GM20000 (cell line): Measurements from ENCODE around the gene PLXNA1.
A peak's percentile ranks its signal among the peaks of the same experiment; 100 is the strongest.

Experiments used
- DNase-seq: peaks from one replicate; pipeline ENCODE4 v3.0.0; 2012; ENCODE audit warnings: low spot score
- TF ChIP-seq, protein P1 (sequence below): IDR thresholded peaks from 2 replicates; pipeline ENCODE4 v1.5.1; 2012; ENCODE audit warnings: mild to moderate bottlenecking, control low read depth; ENCODE audit errors: extremely low read depth, missing control alignments

PLXNA1 gene

DNA sequence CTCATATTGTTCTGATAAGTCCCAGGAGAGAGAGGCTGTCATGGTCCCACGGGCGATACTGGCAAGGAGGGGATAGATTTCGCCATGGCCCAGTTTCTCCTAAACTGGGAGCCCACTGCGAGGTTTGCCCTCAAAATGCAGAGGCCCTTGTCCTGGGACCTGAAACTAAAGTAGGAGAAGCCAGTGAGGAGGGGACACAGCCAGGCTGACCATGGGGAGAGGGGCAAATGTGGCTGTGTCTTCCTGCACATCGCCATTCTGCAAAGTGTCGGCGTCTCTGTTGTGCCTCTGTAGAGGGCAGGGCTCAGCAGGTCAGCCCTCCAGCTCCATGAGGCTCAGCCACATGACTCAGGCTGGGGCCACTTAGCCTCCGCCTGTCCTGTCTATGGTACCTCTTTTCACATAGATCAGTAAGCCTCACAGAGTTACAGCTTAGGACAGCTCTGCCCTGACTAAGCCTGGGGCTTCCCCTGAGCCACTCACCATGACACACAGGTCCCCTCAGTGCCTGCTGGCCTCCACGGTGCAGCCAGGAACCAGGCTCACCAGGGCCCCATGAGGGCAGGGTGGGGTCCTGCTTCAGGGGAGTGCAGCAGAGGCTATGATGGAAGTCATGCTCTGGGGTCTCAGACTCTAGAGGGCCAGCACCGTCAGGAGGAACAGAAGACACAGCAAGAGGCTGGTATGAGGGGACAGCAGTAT is 28.6 kb upstream of the PLXNA1 start:
- peak; percentile 62 for DNase-seq
- TF ChIP-seq, protein P1, sequence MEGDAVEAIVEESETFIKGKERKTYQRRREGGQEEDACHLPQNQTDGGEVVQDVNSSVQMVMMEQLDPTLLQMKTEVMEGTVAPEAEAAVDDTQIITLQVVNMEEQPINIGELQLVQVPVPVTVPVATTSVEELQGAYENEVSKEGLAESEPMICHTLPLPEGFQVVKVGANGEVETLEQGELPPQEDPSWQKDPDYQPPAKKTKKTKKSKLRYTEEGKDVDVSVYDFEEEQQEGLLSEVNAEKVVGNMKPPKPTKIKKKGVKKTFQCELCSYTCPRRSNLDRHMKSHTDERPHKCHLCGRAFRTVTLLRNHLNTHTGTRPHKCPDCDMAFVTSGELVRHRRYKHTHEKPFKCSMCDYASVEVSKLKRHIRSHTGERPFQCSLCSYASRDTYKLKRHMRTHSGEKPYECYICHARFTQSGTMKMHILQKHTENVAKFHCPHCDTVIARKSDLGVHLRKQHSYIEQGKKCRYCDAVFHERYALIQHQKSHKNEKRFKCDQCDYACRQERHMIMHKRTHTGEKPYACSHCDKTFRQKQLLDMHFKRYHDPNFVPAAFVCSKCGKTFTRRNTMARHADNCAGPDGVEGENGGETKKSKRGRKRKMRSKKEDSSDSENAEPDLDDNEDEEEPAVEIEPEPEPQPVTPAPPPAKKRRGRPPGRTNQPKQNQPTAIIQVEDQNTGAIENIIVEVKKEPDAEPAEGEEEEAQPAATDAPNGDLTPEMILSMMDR = no peak

DNA sequence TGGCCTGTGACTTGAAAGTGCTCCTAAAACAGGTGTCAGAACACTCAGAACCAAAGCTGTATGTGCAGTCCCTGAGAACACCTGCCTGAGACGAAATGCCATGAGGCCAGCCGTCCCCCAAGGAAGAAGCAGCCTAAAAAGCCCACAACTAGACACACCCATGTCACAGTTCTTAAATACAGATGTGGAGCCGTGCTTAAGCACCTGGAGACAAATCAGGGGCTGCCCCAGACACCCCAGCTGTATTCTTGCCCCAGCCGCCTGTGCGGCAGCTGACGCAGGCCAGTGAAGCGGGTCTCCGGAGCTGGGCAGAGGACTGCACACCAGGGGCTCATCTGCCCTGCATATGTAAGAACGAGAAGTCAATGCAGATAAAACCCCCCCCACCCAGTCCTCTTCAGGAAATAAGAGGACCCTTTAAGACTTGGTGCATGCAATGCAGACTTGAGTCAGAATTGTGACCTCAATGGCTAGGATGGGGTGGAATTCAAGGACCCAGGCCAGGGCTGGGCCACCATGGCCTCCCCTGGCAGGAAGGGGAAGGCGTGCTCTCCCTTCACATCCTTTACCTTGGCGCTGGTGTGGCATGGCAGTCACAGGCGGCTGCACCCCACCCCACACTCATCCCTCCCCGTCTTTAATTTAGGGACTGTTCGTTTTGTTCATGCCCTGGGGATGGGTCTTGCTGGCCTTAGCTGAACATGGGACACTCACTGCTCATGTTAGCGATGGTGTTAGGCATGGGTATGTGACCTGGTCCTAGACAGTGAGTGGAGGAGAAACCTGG is 27.7 kb upstream of the PLXNA1 start:
- TF ChIP-seq, protein P1 = no peak
- peak; percentile 64 for DNase-seq

DNA sequence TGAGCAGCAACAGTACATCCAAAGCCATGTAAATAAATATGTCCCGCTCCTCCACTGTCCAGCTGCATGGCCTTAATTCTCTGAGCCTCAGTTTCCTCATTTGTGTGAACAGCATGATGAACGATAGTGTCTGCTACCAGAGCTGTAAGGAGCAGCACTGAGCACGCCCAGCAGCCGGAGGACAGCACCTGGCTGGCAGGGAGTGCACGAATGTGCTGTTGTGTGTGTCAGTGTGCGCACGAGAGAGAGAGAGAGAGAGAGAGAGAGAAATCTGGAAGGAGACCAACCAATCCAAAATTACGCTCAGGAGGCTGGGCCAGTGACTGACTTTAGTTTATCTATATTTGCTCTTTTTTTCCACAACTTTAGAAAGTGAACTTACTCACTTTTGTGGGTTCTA is 26.6 kb upstream of the PLXNA1 start:
- no peak for DNase-seq

DNA sequence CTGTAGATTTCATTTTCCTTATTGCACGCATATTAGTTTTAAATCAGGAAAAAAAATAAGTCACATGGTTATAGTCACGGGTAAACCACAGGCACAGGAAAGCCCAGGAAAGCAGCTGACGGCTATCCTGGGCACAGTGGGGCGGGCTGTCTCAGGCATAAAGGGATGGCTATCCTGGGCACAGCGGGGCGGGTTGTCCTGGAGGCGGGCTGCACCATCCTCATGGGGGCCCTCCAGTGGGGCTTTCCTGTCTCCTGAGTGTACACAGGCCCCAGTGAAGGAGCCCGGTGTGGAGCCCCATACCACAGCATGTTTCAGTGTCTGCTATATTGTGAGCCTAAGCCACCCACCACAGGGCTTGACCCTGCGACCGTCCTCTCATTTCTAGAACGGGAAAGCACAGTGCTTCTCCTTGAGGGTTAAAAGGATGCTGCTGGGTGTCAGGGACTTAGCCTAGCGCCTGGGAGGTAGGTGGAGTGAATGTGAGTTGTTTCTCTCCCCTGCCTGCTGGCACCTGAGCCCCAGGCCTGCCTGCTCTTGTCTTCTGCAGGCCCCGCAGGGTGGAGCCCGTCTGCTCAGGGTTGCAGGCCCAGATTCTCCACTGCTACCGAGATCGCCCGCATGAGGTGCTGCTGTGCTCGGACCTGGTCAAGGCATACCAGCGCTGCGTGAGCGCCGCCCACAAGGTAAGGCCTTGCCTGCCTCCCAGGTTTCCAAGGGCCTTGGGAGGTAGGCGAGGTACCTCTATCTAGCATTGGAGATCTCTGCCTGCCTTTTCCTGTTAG is 25.9 kb upstream of the PLXNA1 start:
- TF ChIP-seq, protein P1 = no peak
- DNase-seq = no peak

More for the DNA sequence above, 26.6 kb upstream of the PLXNA1 start:
- TF ChIP-seq, protein P1 = no peak

DNA sequence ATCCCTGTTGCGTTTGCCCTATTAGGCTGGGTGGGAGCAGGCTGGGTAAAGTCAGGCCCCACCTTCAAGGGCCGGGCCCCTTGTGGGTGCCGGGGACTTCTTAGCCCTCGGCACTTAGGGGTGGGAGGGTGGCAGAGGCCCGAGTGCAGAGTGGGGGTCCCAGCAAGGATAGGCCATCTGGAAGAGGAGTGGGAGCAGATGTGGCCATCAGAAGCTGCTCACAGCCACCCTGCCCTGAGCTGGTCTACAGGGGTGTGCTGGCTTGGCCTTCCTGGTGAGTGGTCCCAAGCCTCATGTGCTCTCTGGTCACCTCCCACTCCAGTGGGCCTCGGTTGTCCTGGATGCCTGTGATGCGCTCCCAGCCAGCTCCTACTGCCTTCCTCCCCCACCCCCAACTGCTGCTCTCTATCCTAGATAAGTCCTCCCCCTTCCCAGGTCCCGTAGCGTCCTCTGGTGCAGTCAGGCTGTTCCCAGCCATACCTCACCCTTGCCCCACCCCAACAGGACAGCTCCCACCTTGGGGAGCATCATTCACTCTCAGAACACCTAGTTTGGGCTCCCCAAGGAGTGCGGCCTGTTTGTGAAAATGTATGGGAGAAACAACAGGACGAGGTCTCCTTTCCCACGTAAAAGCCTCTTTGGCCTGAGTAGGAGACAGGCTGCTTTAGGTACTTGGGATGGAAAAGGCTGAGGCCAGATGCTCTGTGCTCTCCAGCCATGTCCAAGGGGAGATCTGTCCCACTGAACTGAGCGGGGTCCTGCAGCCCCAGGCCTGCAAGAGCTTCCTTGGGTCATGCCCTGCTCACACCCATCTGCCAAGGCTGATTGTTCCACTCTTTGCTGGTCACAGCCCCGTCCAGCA is 24.9 kb upstream of the PLXNA1 start:
- DNase-seq = no peak
- TF ChIP-seq, protein P1 = no peak

DNA sequence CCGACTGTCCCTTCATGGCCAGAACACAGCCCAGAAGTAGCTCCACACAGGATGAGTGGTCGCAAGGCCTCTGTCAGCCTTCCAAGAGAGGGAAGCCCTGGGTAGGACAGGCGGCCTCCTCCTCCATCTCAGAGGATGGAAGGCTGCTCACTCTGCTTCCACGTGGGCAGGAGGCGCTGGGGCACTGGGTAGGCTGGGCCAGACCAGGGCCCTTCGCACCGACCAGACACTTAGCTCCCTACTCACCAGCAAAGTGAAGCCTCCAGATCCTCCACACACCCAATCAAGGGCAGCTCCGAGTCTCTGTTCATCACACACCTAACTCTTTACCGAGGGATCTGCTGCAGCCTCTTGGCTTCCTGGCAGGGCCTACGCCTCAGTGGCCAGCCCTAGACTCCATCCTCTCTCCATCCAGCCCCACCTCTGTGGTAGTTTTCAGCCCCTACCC is 24.3 kb upstream of the PLXNA1 start:
- DNase-seq = no peak
- TF ChIP-seq, protein P1 = no peak
